ENCODE measurements around the gene CSTB.

- TF ChIP-seq TAF1 (IDR thresholded peaks at IDR 0.05; ENCODE audit: low read depth, low read length) (no peak), POLR2A (IDR thresholded peaks at IDR 0.05; ENCODE audit: low read depth, low read length) (no peak)
These were observed 10.2 kb upstream of the CSTB start for GRCh38 chr21:43786300-43786806.

All from GM12891 (cell line).